Measurements from ENCODE around the gene MBD3L1.

MBD3L1 gene

GRCh38 chr19:8849232-8849631 is 17.1 kb downstream of the MBD3L1 start:
- POLR2A ChIA-PET = no interaction called here
- no peak for DNase-seq (ENCODE audit: extremely low spot score)
- TF ChIP-seq L3MBTL2 (conservative IDR thresholded peaks at IDR 0.05) (no peak), PKNOX1 (IDR thresholded peaks at IDR 0.05) (peak; percentile 95)
- CTCF ChIA-PET = no interaction called here

GRCh38 chr19:8850488-8850887 is 18.3 kb downstream of the MBD3L1 start:
- TF ChIP-seq FOXM1 (IDR thresholded peaks at IDR 0.05; ENCODE audit: borderline replicate concordance) (no peak), LEF1 (IDR thresholded peaks at IDR 0.05; ENCODE audit: borderline replicate concordance) (no peak)
- no peak for DNase-seq (ENCODE audit: extremely low spot score)
- ChIA-PET POLR2A (no interaction called here), CTCF (no interaction called here)

- TF ChIP-seq ELF4 (IDR thresholded peaks at IDR 0.05) (no peak), FOXM1 (IDR thresholded peaks at IDR 0.05; ENCODE audit: borderline replicate concordance) (no peak), PKNOX1 (IDR thresholded peaks at IDR 0.05) (no peak), BHLHE40 (IDR thresholded peaks at IDR 0.05; ENCODE audit: borderline replicate concordance) (no peak), HDGF (IDR thresholded peaks at IDR 0.05; ENCODE audit: borderline replicate concordance) (no peak), CTBP1 (IDR thresholded peaks at IDR 0.05; ENCODE audit: borderline replicate concordance) (no peak), ZNF384 (IDR thresholded peaks at IDR 0.05) (no peak), ARNT (IDR thresholded peaks at IDR 0.05) (no peak), FOXA1 (IDR thresholded peaks at IDR 0.05) (no peak), NFRKB (IDR thresholded peaks at IDR 0.05) (no peak), SP1 (IDR thresholded peaks at IDR 0.05) (no peak), LEF1 (IDR thresholded peaks at IDR 0.05; ENCODE audit: borderline replicate concordance) (no peak)
- DNase-seq (ENCODE audit: extremely low spot score) = no peak
- CTCF ChIA-PET = no interaction called here
- POLR2A ChIA-PET = no interaction called here
Observed at GRCh38 chr19:8858260-8858659, 26.1 kb downstream of the MBD3L1 start.

GRCh38 chr19:8866344-8866743 is 34.2 kb downstream of the MBD3L1 start:
- DNase-seq (ENCODE audit: extremely low spot score) = no peak
- TF ChIP-seq CTBP1 (IDR thresholded peaks at IDR 0.05; ENCODE audit: borderline replicate concordance) = no peak
- TF ChIP-seq ARNT (IDR thresholded peaks at IDR 0.05) = no peak
- no peak for TF ChIP-seq TARDBP (IDR thresholded peaks at IDR 0.05)
- TF ChIP-seq FOXK2 (IDR thresholded peaks at IDR 0.05) = no peak
- no peak for TF ChIP-seq NFRKB (IDR thresholded peaks at IDR 0.05)
- TF ChIP-seq ZNF384 (IDR thresholded peaks at IDR 0.05) = no peak
- no peak for TF ChIP-seq LEF1 (IDR thresholded peaks at IDR 0.05; ENCODE audit: borderline replicate concordance)
- TF ChIP-seq ELF4 (IDR thresholded peaks at IDR 0.05) = no peak
- POLR2A ChIA-PET = no interaction called here
- CTCF ChIA-PET = no interaction called here

- TF ChIP-seq SP1 (IDR thresholded peaks at IDR 0.05) (no peak), HDGF (IDR thresholded peaks at IDR 0.05; ENCODE audit: borderline replicate concordance) (no peak), L3MBTL2 (conservative IDR thresholded peaks at IDR 0.05) (no peak), SUZ12 (IDR thresholded peaks at IDR 0.05) (no peak), ELF4 (IDR thresholded peaks at IDR 0.05) (no peak), NFRKB (IDR thresholded peaks at IDR 0.05) (no peak)
- peak; percentile 10 for DNase-seq (ENCODE audit: extremely low spot score)
- CTCF ChIA-PET = no interaction called here
- POLR2A ChIA-PET = no interaction called here
Observed at GRCh38 chr19:8877854-8878705, 45.9 kb downstream of the MBD3L1 start.

GRCh38 chr19:8880868-8881488 is 48.8 kb downstream of the MBD3L1 start:
- CTCF ChIA-PET = no interaction called here
- POLR2A ChIA-PET = no interaction called here
- no peak for TF ChIP-seq FOXK2 (IDR thresholded peaks at IDR 0.05)
- no peak for TF ChIP-seq BHLHE40 (IDR thresholded peaks at IDR 0.05; ENCODE audit: borderline replicate concordance)
- no peak for TF ChIP-seq SUZ12 (IDR thresholded peaks at IDR 0.05)
- no peak for TF ChIP-seq ARNT (IDR thresholded peaks at IDR 0.05)
- TF ChIP-seq NFRKB (IDR thresholded peaks at IDR 0.05) = no peak
- no peak for TF ChIP-seq LEF1 (IDR thresholded peaks at IDR 0.05; ENCODE audit: borderline replicate concordance)
- TF ChIP-seq CTBP1 (IDR thresholded peaks at IDR 0.05; ENCODE audit: borderline replicate concordance) = no peak
- TF ChIP-seq PKNOX1 (IDR thresholded peaks at IDR 0.05) = no peak
- no peak for TF ChIP-seq TARDBP (IDR thresholded peaks at IDR 0.05)
- no peak for TF ChIP-seq L3MBTL2 (conservative IDR thresholded peaks at IDR 0.05)
- no peak for TF ChIP-seq SP1 (IDR thresholded peaks at IDR 0.05)
- no peak for TF ChIP-seq HDGF (IDR thresholded peaks at IDR 0.05; ENCODE audit: borderline replicate concordance)

GRCh38 chr19:8881512-8881911 is 49.3 kb downstream of the MBD3L1 start:
- CTCF ChIA-PET = no interaction called here
- TF ChIP-seq L3MBTL2 (conservative IDR thresholded peaks at IDR 0.05) = no peak
- TF ChIP-seq NFRKB (IDR thresholded peaks at IDR 0.05) = no peak
- DNase-seq (ENCODE audit: extremely low spot score) = no peak
- POLR2A ChIA-PET = no interaction called here

More at GRCh38 chr19:8880868-8881488, 48.8 kb downstream of the MBD3L1 start:
- no peak for DNase-seq (ENCODE audit: extremely low spot score)
